ENCODE data around the gene ZKSCAN4. TPM values are rescaled to one million over a fixed set of nuclear protein-coding genes. Genes with fewer than 3 reads are reported as not detected.

Gene ZKSCAN4
- polyA plus RNA-seq = 1 to 10 TPM; 1.8 to 2.3 TPM

DNA sequence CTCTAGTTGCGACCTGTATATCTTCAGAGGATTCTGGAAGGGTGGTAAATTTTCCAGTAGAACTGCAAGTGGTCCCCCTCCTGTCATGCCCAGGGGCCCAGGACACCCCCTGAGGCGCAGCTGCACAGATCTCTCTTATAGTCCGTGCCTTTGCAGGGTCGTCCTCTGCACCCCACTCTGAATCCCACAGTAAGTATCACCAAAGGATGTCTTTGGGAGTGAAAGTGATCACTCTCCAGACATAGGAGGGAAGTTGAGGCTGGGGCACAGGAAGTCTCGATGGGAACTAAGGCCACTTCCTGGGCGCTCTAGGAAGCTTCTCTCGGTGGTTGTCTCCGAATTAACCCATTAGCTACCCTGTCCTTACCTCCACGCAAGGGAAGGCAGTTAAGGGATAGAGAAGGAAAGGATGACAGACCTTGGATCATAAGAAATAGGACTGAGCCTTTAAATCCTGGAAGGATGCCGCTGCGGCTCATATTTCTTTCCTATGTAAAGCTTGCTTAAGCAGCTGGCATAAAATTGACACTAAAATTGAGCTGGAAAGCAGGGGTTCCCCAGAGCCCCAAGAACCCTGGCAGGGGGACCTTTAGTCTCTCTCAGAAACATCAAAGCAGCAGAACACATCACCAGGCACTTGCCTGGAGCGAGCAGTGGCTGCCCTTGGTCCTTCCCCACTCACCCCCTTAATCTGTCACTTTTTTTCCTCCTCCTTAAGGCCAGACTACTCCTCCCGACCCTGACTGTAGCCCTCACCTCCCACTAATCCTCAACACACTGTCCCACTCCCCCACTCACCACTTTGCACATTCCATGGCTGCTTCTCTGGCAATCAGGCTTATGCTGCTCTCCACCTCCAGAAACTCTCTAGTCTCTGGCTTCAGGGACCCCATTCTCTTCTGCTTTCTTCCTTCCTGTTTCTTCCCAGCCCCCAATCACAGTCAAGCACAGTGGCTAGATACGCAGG, at the start of gene ZKSCAN4:
Gene ZKSCAN4, minus strand, starts transcription at position 261 of the 967 bp plus-strand sequence. CDS start 289 bp downstream, outside the sequence.
- peaks cover 0 to 10% of the 10 kb centered on the region in 2 donors for H3K36me3 ChIP-seq (ENCODE audit: control insufficient read depth in 2 of 2, insufficient read depth in 2 of 2, low read length in 1 of 2)
- 7 to 8% methylated on average over 14 of the region's 14 CpGs for WGBS, 2 donors
- H3K27ac ChIP-seq (ENCODE audit: low read depth in 2 of 2, low read length in 1 of 2) = peak within 1 kb of the TSS in 1 of 2 donors; percentile 51
- H3K4me3 ChIP-seq (ENCODE audit: low read depth in 1 of 2, low read length in 2 of 2) = peak within 1 kb of the TSS; percentile 60 to 88
- no peaks in the 10 kb centered on the region for H3K27me3 ChIP-seq (ENCODE audit: control insufficient read depth in 1 of 2, insufficient read depth in 2 of 2, low read length in 2 of 2)
- H3K4me1 ChIP-seq (ENCODE audit: control insufficient read depth in 2 of 2, insufficient read depth in 2 of 2, low read length in 1 of 2) = peaks cover 0 to 3% of the 10 kb centered on the region in 2 donors
- H3K9me3 ChIP-seq (ENCODE audit: control insufficient read depth in 2 of 2, insufficient read depth in 1 of 2, low read depth in 1 of 2, low read length in 1 of 2) = no peaks in the 10 kb centered on the region

DNA sequence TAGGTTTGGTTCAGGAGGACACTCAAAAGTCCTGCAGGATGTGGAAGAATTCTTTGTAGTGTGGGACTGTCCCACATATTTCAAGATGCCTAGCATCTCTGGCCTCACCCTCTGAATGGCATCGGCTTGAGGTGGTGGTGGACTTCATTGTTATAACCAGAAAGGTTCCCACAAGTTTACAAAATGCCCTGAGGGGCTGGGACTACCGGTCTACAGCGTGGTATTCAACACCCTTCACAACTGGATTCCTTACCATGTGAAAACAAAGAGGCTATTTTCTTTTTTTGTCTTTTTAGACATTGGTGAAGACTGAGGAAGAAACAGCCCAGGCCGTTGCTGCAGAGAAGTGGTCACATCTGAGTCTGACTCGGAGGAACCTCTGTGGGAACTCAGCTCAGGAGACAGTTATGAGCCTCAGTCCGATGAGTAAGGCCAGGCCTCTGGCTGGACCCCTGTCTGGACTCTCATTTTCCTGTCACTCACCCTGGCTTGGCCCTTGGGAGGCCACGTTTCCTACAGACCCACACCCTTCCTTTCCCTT, 44.5 kb upstream of the ZKSCAN4 start:
- Histone ChIP-seq H3K27me3 (ENCODE audit: control insufficient read depth in 1 of 2, insufficient read depth in 2 of 2, low read length in 2 of 2) (no peaks in the 10 kb centered on the region), H3K4me1 (ENCODE audit: control insufficient read depth in 2 of 2, insufficient read depth in 2 of 2, low read length in 1 of 2) (no peaks in the 10 kb centered on the region), H3K4me3 (ENCODE audit: low read depth in 1 of 2, low read length in 2 of 2) (no peak overlapping the region), H3K27ac (ENCODE audit: low read depth in 2 of 2, low read length in 1 of 2) (no peak overlapping the region), H3K36me3 (ENCODE audit: control insufficient read depth in 2 of 2, insufficient read depth in 2 of 2, low read length in 1 of 2) (peaks cover 0 to 3% of the 10 kb centered on the region in 2 donors), H3K9me3 (ENCODE audit: control insufficient read depth in 2 of 2, insufficient read depth in 1 of 2, low read depth in 1 of 2, low read length in 1 of 2) (no peaks in the 10 kb centered on the region)
- WGBS, 2 donors = 87 to 94% methylated on average over 7 of the region's 7 CpGs

DNA sequence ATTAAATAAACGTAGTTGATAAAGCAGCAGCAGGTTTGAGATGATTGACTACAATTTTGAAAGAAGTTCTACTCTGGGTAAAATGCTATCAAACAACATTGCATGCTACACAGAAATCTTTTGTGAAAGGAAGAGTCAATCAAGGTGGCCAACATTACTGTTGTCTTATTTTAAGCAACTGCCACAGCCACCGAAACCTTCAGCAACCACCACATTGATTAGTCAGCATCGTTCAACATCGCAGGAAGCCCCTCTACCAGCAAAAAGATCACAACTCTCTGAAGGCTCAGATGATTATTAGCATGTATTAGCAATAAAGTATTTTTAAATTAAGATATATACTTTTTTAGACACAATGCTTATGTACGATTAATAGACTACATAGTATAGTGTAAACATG, 43.3 kb upstream of the ZKSCAN4 start:
- 89 to 90% methylated on average over 5 of the region's 5 CpGs for whole genome bisulfite sequencing, 2 donors
- Histone ChIP-seq H3K27me3 (ENCODE audit: control insufficient read depth in 1 of 2, insufficient read depth in 2 of 2, low read length in 2 of 2) (no peaks in the 10 kb centered on the region), H3K36me3 (ENCODE audit: control insufficient read depth in 2 of 2, insufficient read depth in 2 of 2, low read length in 1 of 2) (peaks cover 0 to 3% of the 10 kb centered on the region in 2 donors)

DNA sequence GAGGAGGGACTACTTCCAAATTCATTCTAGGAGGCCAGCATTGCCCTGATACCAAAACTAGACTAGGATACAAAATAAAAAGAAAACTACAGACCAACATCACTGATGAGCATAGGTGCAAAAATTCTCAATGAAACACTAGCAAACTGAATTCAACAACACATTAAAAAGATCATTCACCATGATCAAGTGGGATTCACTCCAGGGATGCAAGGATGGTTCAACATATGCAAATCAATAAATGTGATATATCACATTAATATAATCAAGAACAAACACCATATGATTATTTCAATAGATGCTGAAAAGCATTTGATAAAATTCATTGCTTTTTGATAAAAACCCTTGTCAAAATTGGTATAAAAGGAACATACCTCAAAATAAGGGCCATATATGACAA, 39.5 kb upstream of the ZKSCAN4 start:
- Histone ChIP-seq H3K4me1 (ENCODE audit: control insufficient read depth in 2 of 2, insufficient read depth in 2 of 2, low read length in 1 of 2) (no peaks in the 10 kb centered on the region), H3K4me3 (ENCODE audit: low read depth in 1 of 2, low read length in 2 of 2) (no peak overlapping the region), H3K36me3 (ENCODE audit: control insufficient read depth in 2 of 2, insufficient read depth in 2 of 2, low read length in 1 of 2) (peaks cover 0 to 6% of the 10 kb centered on the region in 2 donors), H3K9me3 (ENCODE audit: control insufficient read depth in 2 of 2, insufficient read depth in 1 of 2, low read depth in 1 of 2, low read length in 1 of 2) (no peaks in the 10 kb centered on the region), H3K27me3 (ENCODE audit: control insufficient read depth in 1 of 2, insufficient read depth in 2 of 2, low read length in 2 of 2) (no peaks in the 10 kb centered on the region), H3K27ac (ENCODE audit: low read depth in 2 of 2, low read length in 1 of 2) (no peak overlapping the region)

More for the DNA sequence above, 43.3 kb upstream of the ZKSCAN4 start:
- Histone ChIP-seq H3K4me1 (ENCODE audit: control insufficient read depth in 2 of 2, insufficient read depth in 2 of 2, low read length in 1 of 2) (no peaks in the 10 kb centered on the region), H3K4me3 (ENCODE audit: low read depth in 1 of 2, low read length in 2 of 2) (no peak overlapping the region), H3K27ac (ENCODE audit: low read depth in 2 of 2, low read length in 1 of 2) (no peak overlapping the region), H3K9me3 (ENCODE audit: control insufficient read depth in 2 of 2, insufficient read depth in 1 of 2, low read depth in 1 of 2, low read length in 1 of 2) (no peaks in the 10 kb centered on the region)

DNA sequence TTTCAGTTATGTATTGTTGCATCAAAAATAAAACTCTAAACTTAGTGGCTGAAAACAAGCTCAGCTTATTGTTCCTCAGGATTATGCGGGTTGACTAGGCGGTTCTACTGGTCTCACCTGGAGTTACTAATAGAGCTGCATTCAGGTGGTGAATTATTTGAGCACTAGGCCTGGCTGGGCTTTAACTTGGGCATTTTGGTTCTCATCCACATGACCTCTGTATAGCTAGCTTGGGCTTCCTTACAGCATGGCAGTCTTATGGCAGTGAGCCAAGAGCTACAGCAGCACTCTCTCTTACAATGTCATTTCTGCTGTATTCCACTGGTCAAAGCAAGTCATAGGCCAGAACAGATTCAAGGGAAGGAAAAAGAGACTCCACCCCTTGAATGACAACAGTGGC, 30.9 kb upstream of the ZKSCAN4 start:
- peaks cover 0 to 3% of the 10 kb centered on the region in 2 donors for H3K36me3 ChIP-seq (ENCODE audit: control insufficient read depth in 2 of 2, insufficient read depth in 2 of 2, low read length in 1 of 2)
- no peak overlapping the region for H3K4me3 ChIP-seq (ENCODE audit: low read depth in 1 of 2, low read length in 2 of 2)
- no peaks in the 10 kb centered on the region for H3K4me1 ChIP-seq (ENCODE audit: control insufficient read depth in 2 of 2, insufficient read depth in 2 of 2, low read length in 1 of 2)
- no peaks in the 10 kb centered on the region for H3K27me3 ChIP-seq (ENCODE audit: control insufficient read depth in 1 of 2, insufficient read depth in 2 of 2, low read length in 2 of 2)
- 82 to 85% methylated on average over 2 of the region's 2 CpGs for WGBS, 2 donors
- H3K9me3 ChIP-seq (ENCODE audit: control insufficient read depth in 2 of 2, insufficient read depth in 1 of 2, low read depth in 1 of 2, low read length in 1 of 2) = peaks cover 0 to 3% of the 10 kb centered on the region in 2 donors
- peak overlapping the region in 1 of 2 donors; percentile 22 for H3K27ac ChIP-seq (ENCODE audit: low read depth in 2 of 2, low read length in 1 of 2)

DNA sequence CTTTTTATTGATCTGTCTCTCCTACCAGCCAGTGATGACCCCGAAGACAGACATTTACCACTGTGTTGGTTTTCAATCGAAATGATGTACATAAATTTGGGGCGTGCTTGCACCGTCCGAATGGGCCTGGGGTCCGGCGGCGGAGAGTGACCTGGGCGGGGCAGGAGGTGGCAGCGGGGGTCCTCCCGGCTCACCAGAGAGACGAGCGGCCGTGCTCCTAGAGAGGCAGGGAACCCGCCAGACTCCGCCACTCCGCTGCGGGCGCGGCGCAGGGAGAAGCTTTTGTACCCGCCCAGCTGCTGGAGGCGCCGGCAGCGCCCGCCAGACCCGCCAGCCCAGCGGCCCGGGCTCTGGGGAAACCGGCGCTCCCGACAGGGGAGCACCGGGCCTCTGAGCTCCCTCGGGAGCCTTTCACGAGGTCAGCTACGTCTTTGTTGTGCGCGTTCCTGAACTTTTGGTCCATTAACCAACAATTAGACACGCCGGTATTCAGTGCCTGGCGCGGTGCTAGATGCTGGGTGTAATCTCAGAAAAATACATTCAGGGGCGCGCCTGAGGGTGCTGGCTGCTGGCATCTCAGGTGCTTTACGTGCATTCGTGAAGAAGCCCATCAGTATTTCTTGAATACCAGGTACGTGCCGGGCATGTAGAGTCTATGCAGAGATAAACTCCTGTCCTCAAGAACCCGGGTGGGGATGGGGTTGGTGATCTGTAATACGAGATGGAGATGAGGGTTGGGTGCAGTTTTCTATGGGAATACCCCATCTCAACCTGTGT, 29.4 kb upstream of the ZKSCAN4 start, which contains the start of gene PGBD1:
Gene PGBD1, plus strand, starts transcription at position 285 of the 777 bp plus-strand sequence. CDS start 2,242 bp downstream, outside the sequence.
- Histone ChIP-seq H3K4me3 (ENCODE audit: low read depth in 1 of 2, low read length in 2 of 2) (peak within 1 kb of the TSS; percentile 56 to 63), H3K27me3 (ENCODE audit: control insufficient read depth in 1 of 2, insufficient read depth in 2 of 2, low read length in 2 of 2) (no peaks in the 10 kb centered on the region), H3K4me1 (ENCODE audit: control insufficient read depth in 2 of 2, insufficient read depth in 2 of 2, low read length in 1 of 2) (no peaks in the 10 kb centered on the region), H3K36me3 (ENCODE audit: control insufficient read depth in 2 of 2, insufficient read depth in 2 of 2, low read length in 1 of 2) (peaks cover 0 to 5% of the 10 kb centered on the region in 2 donors), H3K9me3 (ENCODE audit: control insufficient read depth in 2 of 2, insufficient read depth in 1 of 2, low read depth in 1 of 2, low read length in 1 of 2) (peaks cover 0 to 3% of the 10 kb centered on the region in 2 donors), H3K27ac (ENCODE audit: low read depth in 2 of 2, low read length in 1 of 2) (no peak within 1 kb of the TSS)
- 1% methylated on average over 50 of the region's 50 CpGs for WGBS, 2 donors

DNA sequence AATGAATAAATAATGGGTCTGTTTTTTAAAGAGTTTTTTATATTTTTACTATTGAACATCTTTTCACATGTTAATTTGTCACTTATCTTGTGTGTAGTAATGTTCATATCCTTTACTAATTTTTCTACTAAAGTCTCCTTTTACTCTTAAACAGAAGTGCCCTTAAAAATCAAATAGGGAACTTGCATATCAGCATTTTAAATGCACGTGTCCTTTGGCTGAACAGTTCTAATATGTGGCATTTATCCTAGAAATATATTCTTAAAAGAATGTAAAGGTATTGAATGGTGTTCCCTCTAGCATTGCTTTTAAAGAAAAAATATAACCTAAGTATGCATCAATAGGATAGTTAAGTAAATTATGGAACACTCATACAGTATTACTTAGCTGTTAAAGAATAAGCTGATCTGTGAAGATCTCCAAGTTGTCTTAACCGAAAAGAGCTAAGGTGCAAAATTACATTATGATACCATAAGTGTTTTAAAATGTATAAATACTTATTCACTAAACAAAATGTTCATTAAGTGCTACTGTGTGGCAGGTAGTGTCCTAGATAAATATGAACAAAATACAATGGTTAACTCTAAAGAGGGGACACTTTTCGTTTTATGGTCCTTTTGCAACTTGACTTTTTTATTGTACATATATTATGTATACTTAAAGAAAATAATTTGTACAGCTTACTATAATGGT, 28.7 kb upstream of the ZKSCAN4 start:
- no peak overlapping the region for H3K27ac ChIP-seq (ENCODE audit: low read depth in 2 of 2, low read length in 1 of 2)
- peaks cover 0 to 3% of the 10 kb centered on the region in 2 donors for H3K9me3 ChIP-seq (ENCODE audit: control insufficient read depth in 2 of 2, insufficient read depth in 1 of 2, low read depth in 1 of 2, low read length in 1 of 2)
- H3K36me3 ChIP-seq (ENCODE audit: control insufficient read depth in 2 of 2, insufficient read depth in 2 of 2, low read length in 1 of 2) = peaks cover 0 to 9% of the 10 kb centered on the region in 2 donors
- H3K27me3 ChIP-seq (ENCODE audit: control insufficient read depth in 1 of 2, insufficient read depth in 2 of 2, low read length in 2 of 2) = no peaks in the 10 kb centered on the region
- H3K4me1 ChIP-seq (ENCODE audit: control insufficient read depth in 2 of 2, insufficient read depth in 2 of 2, low read length in 1 of 2) = no peaks in the 10 kb centered on the region
- WGBS, 2 donors = 41 to 48% methylated on average over 3 of the region's 3 CpGs
- peak overlapping the region in 1 of 2 donors; percentile 63 for H3K4me3 ChIP-seq (ENCODE audit: low read depth in 1 of 2, low read length in 2 of 2)

DNA sequence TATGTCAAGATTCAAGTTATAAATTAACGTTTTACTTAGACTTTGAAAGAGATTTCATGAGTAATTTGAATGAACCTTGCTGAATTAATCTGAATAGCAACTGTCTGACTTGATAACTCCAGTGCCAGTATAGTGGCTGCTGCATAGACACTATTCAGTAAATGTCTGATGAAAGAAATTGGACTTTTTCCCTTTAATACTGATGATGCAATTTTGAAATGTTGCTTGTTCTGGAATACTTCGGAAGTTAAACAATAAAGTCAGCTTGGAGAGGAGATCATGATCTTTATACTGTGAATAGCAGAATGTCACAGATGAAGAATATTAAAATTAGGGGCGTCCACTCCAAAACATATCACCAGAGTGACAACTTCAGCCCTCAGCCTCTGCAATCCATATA, 25.7 kb upstream of the ZKSCAN4 start:
- Histone ChIP-seq H3K36me3 (ENCODE audit: control insufficient read depth in 2 of 2, insufficient read depth in 2 of 2, low read length in 1 of 2) (peaks cover 2 to 9% of the 10 kb centered on the region in 2 donors), H3K4me1 (ENCODE audit: control insufficient read depth in 2 of 2, insufficient read depth in 2 of 2, low read length in 1 of 2) (no peaks in the 10 kb centered on the region), H3K4me3 (ENCODE audit: low read depth in 1 of 2, low read length in 2 of 2) (no peak overlapping the region), H3K9me3 (ENCODE audit: control insufficient read depth in 2 of 2, insufficient read depth in 1 of 2, low read depth in 1 of 2, low read length in 1 of 2) (no peaks in the 10 kb centered on the region), H3K27ac (ENCODE audit: low read depth in 2 of 2, low read length in 1 of 2) (no peak overlapping the region), H3K27me3 (ENCODE audit: control insufficient read depth in 1 of 2, insufficient read depth in 2 of 2, low read length in 2 of 2) (no peaks in the 10 kb centered on the region)
- WGBS, 2 donors = 69 to 72% methylated on average over 3 of the region's 3 CpGs

DNA sequence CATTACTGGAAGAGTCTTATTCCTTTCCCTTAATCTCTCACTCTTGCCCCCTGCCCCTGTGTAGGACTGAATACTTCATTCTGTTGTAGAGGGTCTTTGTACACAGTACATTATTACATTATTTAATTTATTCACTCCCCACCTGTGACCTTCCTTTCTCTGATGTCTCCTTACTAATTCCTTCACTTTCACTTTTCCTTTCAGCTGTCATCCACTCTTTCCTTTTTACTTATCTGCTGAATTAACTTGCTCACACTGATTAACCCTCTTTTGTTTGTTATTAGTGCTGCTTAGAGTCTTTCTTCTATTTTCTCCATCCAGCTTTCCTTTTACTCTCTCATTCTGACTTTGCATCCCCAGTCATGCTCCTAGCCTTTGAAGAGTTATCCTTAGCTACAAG, 22.8 kb upstream of the ZKSCAN4 start:
- Histone ChIP-seq H3K4me3 (ENCODE audit: low read depth in 1 of 2, low read length in 2 of 2) (no peak overlapping the region), H3K36me3 (ENCODE audit: control insufficient read depth in 2 of 2, insufficient read depth in 2 of 2, low read length in 1 of 2) (peaks cover 2 to 14% of the 10 kb centered on the region in 2 donors), H3K27me3 (ENCODE audit: control insufficient read depth in 1 of 2, insufficient read depth in 2 of 2, low read length in 2 of 2) (no peaks in the 10 kb centered on the region), H3K9me3 (ENCODE audit: control insufficient read depth in 2 of 2, insufficient read depth in 1 of 2, low read depth in 1 of 2, low read length in 1 of 2) (no peaks in the 10 kb centered on the region), H3K27ac (ENCODE audit: low read depth in 2 of 2, low read length in 1 of 2) (no peak overlapping the region), H3K4me1 (ENCODE audit: control insufficient read depth in 2 of 2, insufficient read depth in 2 of 2, low read length in 1 of 2) (no peaks in the 10 kb centered on the region)
